ENCODE data around the gene RNASET2. TPM values are rescaled to one million over a fixed set of nuclear protein-coding genes. Genes with fewer than 3 reads are reported as not detected.

RNASET2 gene
- polyA plus RNA-seq, 1 donor (not counting 4 experiments of a cell fraction or from before 2014, with no cell fraction given): 21.5 TPM

- FAIRE-seq: no peak
- Histone ChIP-seq H3K79me2 (ENCODE audit: control insufficient read depth, insufficient read depth, low read length) (no peaks in the 10 kb centered on the region), H3K27ac (ENCODE audit: control insufficient read depth, insufficient read depth, low read length) (no peak overlapping the region), H3K4me1 (ENCODE audit: control insufficient read depth, extremely low read depth, insufficient read depth, low read length) (no peaks in the 10 kb centered on the region), H3K9me1 (ENCODE audit: control insufficient read depth, extremely low read depth, insufficient read depth, low read length) (no peaks in the 10 kb centered on the region), H3K4me2 (ENCODE audit: control insufficient read depth, extremely low read depth, insufficient read depth, low read depth, low read length) (no peak overlapping the region), H2AFZ (ENCODE audit: control insufficient read depth, low read length) (no peak overlapping the region), H3K9me3 (ENCODE audit: control insufficient read depth, low read depth, low read length) (no peaks in the 10 kb centered on the region), H3K4me3 (ENCODE audit: control insufficient read depth in 2 of 3, extremely low read depth in 1 of 3, insufficient read depth in 2 of 3, low read depth in 1 of 3, low read length in 3 of 3) (no peak overlapping the region), H3K9ac (ENCODE audit: control insufficient read depth, extremely low read depth, insufficient read depth, low read length) (no peak overlapping the region), H3K36me3 (ENCODE audit: control insufficient read depth in 2 of 2, extremely low read depth in 1 of 2, insufficient read depth in 2 of 2, low read length in 2 of 2) (no peaks in the 10 kb centered on the region), H3K27me3 (ENCODE audit: control insufficient read depth, extremely low read depth, insufficient read depth, low read length) (no peaks in the 10 kb centered on the region), H4K20me1 (ENCODE audit: control insufficient read depth, extremely low read depth, insufficient read depth, low read length) (no peaks in the 10 kb centered on the region)
- TF ChIP-seq CTCF (optimal IDR thresholded peaks at IDR 0.05 in 1 of 3, IDR thresholded peaks at IDR 0.05 in 1 of 3, conservative IDR thresholded peaks at IDR 0.05 in 1 of 3; ENCODE audit: extremely low read depth in 1 of 3, insufficient read depth in 2 of 3, low read length in 3 of 3) (no peak), EZH2 (IDR thresholded peaks at IDR 0.05; ENCODE audit: low read length) (no peak)
- dilution Hi-C loops (cut with MboI; ENCODE audit: extremely low pct_ligation_motif_present, low sequenced_read_pairs): no loop called here
- DNase-seq (ENCODE audit: low read depth, low spot score): no peak
These were observed 50.7 kb downstream of the RNASET2 start for GRCh38 chr6:166905505-166906134.

GRCh38 chr6:166905013-166905412 is 51.3 kb downstream of the RNASET2 start:
- Histone ChIP-seq H3K79me2 (ENCODE audit: control insufficient read depth, insufficient read depth, low read length) (no peaks in the 10 kb centered on the region), H3K9me1 (ENCODE audit: control insufficient read depth, extremely low read depth, insufficient read depth, low read length) (no peaks in the 10 kb centered on the region), H3K27ac (ENCODE audit: control insufficient read depth, insufficient read depth, low read length) (no peak overlapping the region), H2AFZ (ENCODE audit: control insufficient read depth, low read length) (no peak overlapping the region), H3K4me1 (ENCODE audit: control insufficient read depth, extremely low read depth, insufficient read depth, low read length) (no peaks in the 10 kb centered on the region), H4K20me1 (ENCODE audit: control insufficient read depth, extremely low read depth, insufficient read depth, low read length) (no peaks in the 10 kb centered on the region), H3K27me3 (ENCODE audit: control insufficient read depth, extremely low read depth, insufficient read depth, low read length) (no peaks in the 10 kb centered on the region), H3K36me3 (ENCODE audit: control insufficient read depth in 2 of 2, extremely low read depth in 1 of 2, insufficient read depth in 2 of 2, low read length in 2 of 2) (no peaks in the 10 kb centered on the region), H3K9me3 (ENCODE audit: control insufficient read depth, low read depth, low read length) (peaks cover under 1% of the 10 kb centered on the region), H3K4me3 (ENCODE audit: control insufficient read depth in 2 of 3, extremely low read depth in 1 of 3, insufficient read depth in 2 of 3, low read depth in 1 of 3, low read length in 3 of 3) (no peak overlapping the region), H3K9ac (ENCODE audit: control insufficient read depth, extremely low read depth, insufficient read depth, low read length) (no peak overlapping the region), H3K4me2 (ENCODE audit: control insufficient read depth, extremely low read depth, insufficient read depth, low read depth, low read length) (no peak overlapping the region)
- no peak for TF ChIP-seq EZH2 (IDR thresholded peaks at IDR 0.05; ENCODE audit: low read length)
- no peak for TF ChIP-seq CTCF (optimal IDR thresholded peaks at IDR 0.05 in 1 of 3, IDR thresholded peaks at IDR 0.05 in 1 of 3, conservative IDR thresholded peaks at IDR 0.05 in 1 of 3; ENCODE audit: extremely low read depth in 1 of 3, insufficient read depth in 2 of 3, low read length in 3 of 3)
- DNase-seq (ENCODE audit: low read depth, low spot score) (no peak), FAIRE-seq (no peak)
- dilution Hi-C loops (cut with MboI; ENCODE audit: extremely low pct_ligation_motif_present, low sequenced_read_pairs): no loop called here

Data from keratinocyte (primary cell).